H1 (cell line): ENCODE measurements around the gene DLK2. TPM values are rescaled to one million over a fixed set of nuclear protein-coding genes. Genes with fewer than 3 reads are reported as not detected.
"Not testable (repeated sequence)": the region's sequence is repeated elsewhere in the genome, so short reads cannot be mapped to it uniquely, and the experiment has no call there.

ENCODE experiments used
- CTCF ChIA-PET: fragments of 300-600 bp; sonication (Branson Sonifier 250); formaldehyde crosslinking; loops from one replicate; lab custom pipeline; 2021; ENCODE audit not compliant: partially characterized antibody; lab: Charles Lee
- POLR2A ChIA-PET: fragments of 300-600 bp; sonication (Branson Sonifier 250); formaldehyde crosslinking; loops from one replicate; lab custom pipeline; 2021; ENCODE audit warnings: inconsistent platforms; ENCODE audit not compliant: partially characterized antibody; lab: Charles Lee
- DNase-seq, 2 experiments: peaks; one replicate each; pipeline versions ENCODE4 v3.0.0 to v3.0.0-alpha.2; 2010 to 2022; ENCODE audit warnings: low spot score in 2 of 2, low read depth in 1 of 2, mixed read lengths in 1 of 2
- FAIRE-seq: peaks from 2 replicates; lab custom pipeline; 2011; peaks lifted over from hg19 to GRCh38; lab: Jason Lieb, UNC
- H2AFZ ChIP-seq: 2 replicates; pipeline ENCODE4 v1.8.1; 2012; ENCODE audit warnings: low read length, inconsistent platforms
- H2AK5ac ChIP-seq: 2 replicates; pipeline ENCODE4 v1.6.1; 2013; ENCODE audit warnings: low read depth, low read length
- H2BK120ac ChIP-seq: replicated peaks from 2 replicates; pipeline ENCODE3; 2013; ENCODE audit warnings: low read depth, low read length, inconsistent platforms
- H2BK12ac ChIP-seq: 2 replicates; pipeline ENCODE4 v1.6.1; 2013; ENCODE audit warnings: low read depth, low read length
- H2BK15ac ChIP-seq: 2 replicates; pipeline ENCODE4 v1.6.1; 2013; ENCODE audit warnings: low read length
- H2BK20ac ChIP-seq: 2 replicates; pipeline ENCODE4 v1.6.1; 2013; ENCODE audit warnings: low read length
- H2BK5ac ChIP-seq: 2 replicates; pipeline ENCODE4 v1.6.1; 2013; ENCODE audit warnings: low read depth, low read length
- H3K14ac ChIP-seq: 2 replicates; pipeline ENCODE4 v1.6.1; 2013; ENCODE audit warnings: inconsistent platforms; ENCODE audit not compliant: insufficient read length
- H3K18ac ChIP-seq: 2 replicates; pipeline ENCODE4 v1.6.1; 2013; ENCODE audit warnings: low read length; ENCODE audit errors: extremely low read depth
- H3K23ac ChIP-seq: 2 replicates; pipeline ENCODE4 v1.6.1; 2013; ENCODE audit warnings: inconsistent platforms; ENCODE audit not compliant: insufficient read length
- H3K23me2 ChIP-seq: 2 replicates; pipeline ENCODE4 v1.6.1; 2013; ENCODE audit warnings: low read depth, low read length
- H3K27ac ChIP-seq: 2 replicates; pipeline ENCODE4 v1.6.1; 2011; ENCODE audit warnings: low read depth, low read length, inconsistent platforms
- H3K27me3 ChIP-seq, 4 experiments: replicated peaks in 1 of 4; 1 replicate in 1 of 4; 2 replicates in 3 of 4; pipeline versions ENCODE4 v1.6.1 to v1.8.1; 2011 to 2013; ENCODE audit warnings: low read length in 3 of 4, mild to moderate bottlenecking in 3 of 4, inconsistent platforms in 2 of 4, mixed read lengths in 2 of 4, moderate library complexity in 1 of 4; ENCODE audit not compliant: control insufficient read depth in 3 of 4, insufficient read depth in 3 of 4; ENCODE audit errors: extremely low read depth in 1 of 4
- H3K36me3 ChIP-seq, 4 experiments: 2 replicates each; pipeline versions ENCODE4 v1.6.1 to v1.8.1; 2011 to 2013; ENCODE audit warnings: mild to moderate bottlenecking in 4 of 4, low read length in 3 of 4, moderate library complexity in 2 of 4, control low read depth in 1 of 4, inconsistent platforms in 1 of 4; ENCODE audit not compliant: insufficient read depth in 4 of 4, control insufficient read depth in 2 of 4
- H3K4ac ChIP-seq: replicated peaks from 2 replicates; pipeline ENCODE3; 2013; ENCODE audit warnings: low read length, low read depth, mixed read lengths, inconsistent platforms; ENCODE audit not compliant: insufficient read length
- H3K4me1 ChIP-seq, 4 experiments: replicated peaks in 1 of 4; 1 replicate in 1 of 4; 2 replicates in 3 of 4; pipeline versions ENCODE4 v1.6.1 to v1.8.1; 2011 to 2013; ENCODE audit warnings: low read length in 3 of 4, inconsistent platforms in 2 of 4, mixed read lengths in 1 of 4; ENCODE audit not compliant: insufficient read depth in 4 of 4, control insufficient read depth in 3 of 4
- H3K4me2 ChIP-seq, 2 experiments: 2 replicates each; pipeline versions ENCODE4 v1.6.1 to v1.8.1; 2011 to 2013; ENCODE audit warnings: low read depth in 2 of 2, low read length in 2 of 2, control low read depth in 1 of 2, inconsistent platforms in 1 of 2, mild to moderate bottlenecking in 1 of 2; ENCODE audit not compliant: insufficient read depth in 1 of 2
- H3K4me3 ChIP-seq, 4 experiments: fragments of 200-600, 300-600 bp in 1 of 4; sonication (generic), shearing (Covaris generic), sonication (Bioruptor Twin) in 1 of 4; 2 replicates each; pipeline versions ENCODE4 v1.5.1 to v1.8.1; 2011 to 2016; ENCODE audit warnings: low read length in 4 of 4, low read depth in 3 of 4, control low read depth in 2 of 4, inconsistent platforms in 2 of 4, mild to moderate bottlenecking in 2 of 4, mixed read lengths in 1 of 4, moderate library complexity in 1 of 4; ENCODE audit not compliant: insufficient read depth in 2 of 4; ENCODE audit errors: extremely low read depth in 1 of 4
- H3K56ac ChIP-seq: replicated peaks from 2 replicates; pipeline ENCODE3; 2013; ENCODE audit warnings: low read depth, mild to moderate bottlenecking, mixed read lengths, low read length, inconsistent platforms; ENCODE audit not compliant: insufficient read length
- H3K79me1 ChIP-seq: 2 replicates; pipeline ENCODE4 v1.6.1; 2013; ENCODE audit warnings: low read depth, low read length, control low read depth
- H3K79me2 ChIP-seq, 2 experiments: 2 replicates each; pipeline versions ENCODE4 v1.6.1 to v1.8.1; 2012 to 2013; ENCODE audit warnings: low read length in 2 of 2, mild to moderate bottlenecking in 2 of 2, inconsistent platforms in 1 of 2; ENCODE audit not compliant: insufficient read depth in 2 of 2, control insufficient read depth in 1 of 2
- H3K9ac ChIP-seq, 4 experiments: replicated peaks in 1 of 4; 1 replicate in 1 of 4; 2 replicates in 3 of 4; pipeline versions ENCODE4 v1.6.1 to v1.8.1; 2011 to 2013; ENCODE audit warnings: low read depth in 3 of 4, low read length in 3 of 4, control low read depth in 2 of 4, mild to moderate bottlenecking in 2 of 4, moderate library complexity in 2 of 4, inconsistent platforms in 1 of 4; ENCODE audit errors: extremely low read depth in 1 of 4
- H3K9me3 ChIP-seq, 2 experiments: 2 replicates each; pipeline versions ENCODE4 v1.6.1 to v1.8.1; 2012 to 2013; ENCODE audit warnings: mild to moderate bottlenecking in 2 of 2, moderate library complexity in 2 of 2, control low read depth in 1 of 2, inconsistent platforms in 1 of 2, low read depth in 1 of 2, low read length in 1 of 2, mixed read lengths in 1 of 2; ENCODE audit not compliant: insufficient read depth in 2 of 2
- H4K20me1 ChIP-seq, 2 experiments: replicated peaks in 1 of 2; 2 replicates each; pipeline versions ENCODE3 to v1.8.1; 2011 to 2013; ENCODE audit warnings: inconsistent platforms in 2 of 2, low read length in 2 of 2, mild to moderate bottlenecking in 1 of 2; ENCODE audit not compliant: insufficient read depth in 2 of 2, control insufficient read depth in 1 of 2
- H4K5ac ChIP-seq: 2 replicates; pipeline ENCODE4 v1.6.1; 2013; ENCODE audit warnings: low read length, low read depth, mixed read lengths, inconsistent platforms; ENCODE audit not compliant: insufficient read length
- H4K8ac ChIP-seq: 2 replicates; pipeline ENCODE4 v1.8.0; 2013; ENCODE audit warnings: mild to moderate bottlenecking, moderate library complexity, low read length, inconsistent platforms; ENCODE audit not compliant: insufficient read depth; ENCODE audit errors: extremely low read depth
- H4K91ac ChIP-seq: replicated peaks from 2 replicates; pipeline ENCODE3; 2013; ENCODE audit warnings: low read length, mixed read lengths, inconsistent platforms; ENCODE audit not compliant: insufficient read length
- WGBS, 2 experiments: shearing (Covaris generic) in 1 of 2; methylation state at CpG; one replicate each; pipeline versions ENCODE4 v1.1.6 to v1.1.7; 2013 to 2015; ENCODE audit warnings: low lambda C conversion rate in 2 of 2, mixed read lengths in 2 of 2, inconsistent platforms in 1 of 2, low coverage in 1 of 2, missing lambda C conversion rate in 1 of 2; ENCODE audit not compliant: insufficient replicate concordance in 2 of 2, insufficient coverage in 1 of 2, insufficient read length in 1 of 2; ENCODE audit errors: extremely low coverage in 1 of 2, missing lambda C conversion rate in 1 of 2; 5-methylcytosine and 5-hydroxymethylcytosine counted together
- polyA plus RNA-seq, 7 experiments: library from polyadenylated mRNA; depleted of rRNA in 3 of 7; stranded (reverse) in 5 of 7; unstranded in 2 of 7; fragments of >200 nt in 5 of 7; fragments of 200-250 nt in 2 of 7; gene quantifications; 1 replicate in 5 of 7; 2 replicates in 1 of 7; 4 replicates in 1 of 7; pipeline versions ENCODE4 v1.2.1 to v1.2.3, GENCODE V29; 2011 to 2013; ENCODE audit warnings: missing spikeins in 2 of 7, mixed read lengths in 2 of 7
- total RNA-seq: library from RNA; stranded (reverse); fragmentation: NEBNext Ultra II Directional; extraction: Animal tissue kit (Norgen Biotek cat#: 25700); gene quantifications from 2 replicates; pipeline ENCODE4 v1.2.1, GENCODE V29; 2021

DLK2 gene
- total and polyA plus RNA-seq, 2 of the 8 experiments (the other 6 are each of a cell fraction or from before 2014, with no cell fraction given): 0.37 to 0.80 TPM

DNA sequence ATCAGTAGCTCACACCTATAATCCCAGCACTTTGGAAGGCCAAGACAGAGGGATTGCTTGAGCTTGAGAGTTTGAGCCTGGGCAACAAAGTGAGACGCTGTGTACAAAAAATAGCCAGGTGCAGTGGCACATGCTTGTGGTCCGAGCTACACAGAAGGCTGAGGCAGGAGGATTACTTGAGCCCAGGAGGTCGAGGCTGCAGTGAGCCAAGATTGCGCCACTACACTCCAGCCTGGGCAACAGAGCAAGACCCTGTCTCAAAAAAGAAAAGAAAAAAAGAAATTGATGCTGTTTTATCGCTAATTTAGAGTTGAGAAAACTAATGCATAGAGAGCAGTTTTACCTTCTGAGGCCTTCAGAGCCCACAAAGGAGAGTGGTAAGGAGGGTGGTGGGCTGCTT, 42.9 kb upstream of the DLK2 start:
- not testable (repeated sequence) for H3K27me3 ChIP-seq, H3K4ac ChIP-seq, H2BK5ac ChIP-seq, H3K56ac ChIP-seq, H2AK5ac ChIP-seq, H2BK12ac ChIP-seq, H2BK15ac ChIP-seq, H2BK20ac ChIP-seq, H3K23me2 ChIP-seq, H3K4me3 ChIP-seq, H3K4me2 ChIP-seq, FAIRE-seq, H2AFZ ChIP-seq, H3K9ac ChIP-seq, H4K91ac ChIP-seq, H3K18ac ChIP-seq, H4K8ac ChIP-seq, H3K14ac ChIP-seq, DNase-seq, H3K9me3 ChIP-seq, H4K5ac ChIP-seq, H2BK120ac ChIP-seq, H3K23ac ChIP-seq, H3K27ac ChIP-seq
- WGBS, 2 experiments: 90% methylated on average over 5 of the region's 5 CpGs; no CpG with 5 or more reads in 1 of the 2 experiments
- peaks cover 4 to 12% (median 7%) of the 10 kb centered on the region in 4 experiments for H3K4me1 ChIP-seq
- H3K79me1 ChIP-seq: peaks cover 10% of the 10 kb centered on the region; the same call in 1 of the 2 replicates
- H3K36me3 ChIP-seq: peaks cover 15 to 41% (median 31%) of the 10 kb centered on the region in 4 experiments; a peak in 7 of 8 replicates
- H4K20me1 ChIP-seq: peaks cover 6 to 15% of the 10 kb centered on the region in 2 experiments
- ChIA-PET CTCF (interaction anchor here (0.6 to 32.9 kb wide), 13 partner anchors 2 to 816 kb away, joined by 3 to 536 read pairs (median 4); partner anchors contain the start of genes DLK2, LRRC73 and TJAP1), POLR2A (interaction anchor here (0.8 to 2.4 kb wide), 5 partner anchors 9 to 60 kb away, joined by 3 to 9 read pairs (median 5); partner anchors contain the start of genes DLK2 and LRRC73)
- peaks cover 4 to 23% of the 10 kb centered on the region in 2 experiments; a peak in 3 of 4 replicates for H3K79me2 ChIP-seq
